ENCODE measurements around the gene GPR107.

GRCh38 chr9:130156672-130157071 is 103.0 kb downstream of the GPR107 start:
- TF ChIP-seq CTCF (IDR thresholded peaks at IDR 0.05) (no peak), POLR2A (IDR thresholded peaks at IDR 0.05) (no peak)
